Activated naive CD8-positive, alpha-beta T cell treated with anti-CD3 and anti-CD28 coated beads, Interleukin-2, amount 50 U/mL, for 16 hours (primary cell): Measurements from ENCODE around the gene GATB.

Experiments
- DNase-seq: peaks from one replicate; pipeline ENCODE4 v3.0.0-alpha.2; 2020; ENCODE audit warnings: low read depth, low spot score

The GATB gene

GRCh38 chr4:151760712-151761661 lies at the start of gene GATB:
Gene GATB (minus strand): TSS chr4:151761007. CDS start chr4:151760982, 25 bp downstream.
- DNase-seq: peak; percentile 85

GRCh38 chr4:151810476-151810875 lies 49.7 kb upstream of the GATB start:
- no peak for DNase-seq

GRCh38 chr4:151809716-151810115 lies 48.9 kb upstream of the GATB start:
- no peak for DNase-seq

GRCh38 chr4:151808542-151808941 lies 47.7 kb upstream of the GATB start:
- no peak for DNase-seq

- DNase-seq: no peak
These were observed 47.3 kb upstream of the GATB start for GRCh38 chr4:151808120-151808529.

GRCh38 chr4:151807220-151807619 lies 46.4 kb upstream of the GATB start:
- no peak for DNase-seq

- no peak for DNase-seq
These were observed 45.7 kb upstream of the GATB start for GRCh38 chr4:151806511-151806927.

GRCh38 chr4:151804821-151805220 lies 44.0 kb upstream of the GATB start:
- DNase-seq: no peak

GRCh38 chr4:151804086-151804630 lies 43.4 kb upstream of the GATB start:
- DNase-seq: no peak

GRCh38 chr4:151803246-151803645 lies 42.4 kb upstream of the GATB start:
- no peak for DNase-seq

- peak; percentile 17 for DNase-seq
These were observed 41.0 kb upstream of the GATB start for GRCh38 chr4:151801547-151802516.

- DNase-seq: no peak
These were observed 38.7 kb upstream of the GATB start for GRCh38 chr4:151799417-151800012.

GRCh38 chr4:151798678-151799416 lies 38.0 kb upstream of the GATB start:
- DNase-seq: no peak

- no peak for DNase-seq
These were observed 37.0 kb upstream of the GATB start for GRCh38 chr4:151797853-151798252.

- DNase-seq: no peak
These were observed 36.3 kb upstream of the GATB start for GRCh38 chr4:151797131-151797530.

GRCh38 chr4:151796106-151796505 lies 35.3 kb upstream of the GATB start:
- DNase-seq: no peak

- DNase-seq: no peak
These were observed 32.2 kb upstream of the GATB start for GRCh38 chr4:151792995-151793394.

- DNase-seq: no peak
These were observed 31.7 kb upstream of the GATB start for GRCh38 chr4:151792530-151792929.

- DNase-seq: no peak
These were observed 27.2 kb upstream of the GATB start for GRCh38 chr4:151788021-151788420.

GRCh38 chr4:151786158-151786495 lies 25.3 kb upstream of the GATB start:
- no peak for DNase-seq
